WI38 (cell line): ENCODE results near the gene MED19.
"Not testable (repeated sequence)": the region's sequence is repeated elsewhere in the genome, so short reads cannot be mapped to it uniquely, and the experiment has no call there.

Experiments
- H3K4me3 ChIP-seq: 2 replicates; pipeline ENCODE4 v1.5.1; 2011; ENCODE audit warnings: low read depth, mild to moderate bottlenecking, control low read depth, low read length
- TF ChIP-seq, protein P1 (sequence below): IDR thresholded peaks from 2 replicates; pipeline ENCODE4 v1.5.1; 2012; ENCODE audit warnings: low read depth, mild to moderate bottlenecking, control low read depth, low read length

MED19 gene

DNA sequence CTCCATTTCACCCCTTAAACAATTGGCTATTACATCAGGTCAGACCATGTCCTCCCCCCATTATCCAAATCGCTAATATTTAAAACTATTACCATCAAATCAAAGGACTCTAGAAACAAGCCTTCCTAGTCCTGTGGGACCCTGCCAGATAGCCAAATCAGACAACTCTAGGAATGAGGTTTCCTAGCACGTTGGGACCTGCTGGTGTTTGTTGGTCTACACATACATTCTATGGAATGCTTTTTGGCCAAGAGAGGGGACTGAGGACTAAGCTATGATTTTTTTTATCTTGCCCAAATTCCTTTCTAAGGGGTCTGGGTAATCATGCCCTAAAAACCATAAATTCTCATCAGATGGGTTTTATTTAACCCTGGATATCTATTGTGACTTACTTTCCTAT is 15.2 kb upstream of the MED19 start:
- no peak overlapping the region for H3K4me3 ChIP-seq
- TF ChIP-seq, protein P1, sequence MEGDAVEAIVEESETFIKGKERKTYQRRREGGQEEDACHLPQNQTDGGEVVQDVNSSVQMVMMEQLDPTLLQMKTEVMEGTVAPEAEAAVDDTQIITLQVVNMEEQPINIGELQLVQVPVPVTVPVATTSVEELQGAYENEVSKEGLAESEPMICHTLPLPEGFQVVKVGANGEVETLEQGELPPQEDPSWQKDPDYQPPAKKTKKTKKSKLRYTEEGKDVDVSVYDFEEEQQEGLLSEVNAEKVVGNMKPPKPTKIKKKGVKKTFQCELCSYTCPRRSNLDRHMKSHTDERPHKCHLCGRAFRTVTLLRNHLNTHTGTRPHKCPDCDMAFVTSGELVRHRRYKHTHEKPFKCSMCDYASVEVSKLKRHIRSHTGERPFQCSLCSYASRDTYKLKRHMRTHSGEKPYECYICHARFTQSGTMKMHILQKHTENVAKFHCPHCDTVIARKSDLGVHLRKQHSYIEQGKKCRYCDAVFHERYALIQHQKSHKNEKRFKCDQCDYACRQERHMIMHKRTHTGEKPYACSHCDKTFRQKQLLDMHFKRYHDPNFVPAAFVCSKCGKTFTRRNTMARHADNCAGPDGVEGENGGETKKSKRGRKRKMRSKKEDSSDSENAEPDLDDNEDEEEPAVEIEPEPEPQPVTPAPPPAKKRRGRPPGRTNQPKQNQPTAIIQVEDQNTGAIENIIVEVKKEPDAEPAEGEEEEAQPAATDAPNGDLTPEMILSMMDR = no peak

DNA sequence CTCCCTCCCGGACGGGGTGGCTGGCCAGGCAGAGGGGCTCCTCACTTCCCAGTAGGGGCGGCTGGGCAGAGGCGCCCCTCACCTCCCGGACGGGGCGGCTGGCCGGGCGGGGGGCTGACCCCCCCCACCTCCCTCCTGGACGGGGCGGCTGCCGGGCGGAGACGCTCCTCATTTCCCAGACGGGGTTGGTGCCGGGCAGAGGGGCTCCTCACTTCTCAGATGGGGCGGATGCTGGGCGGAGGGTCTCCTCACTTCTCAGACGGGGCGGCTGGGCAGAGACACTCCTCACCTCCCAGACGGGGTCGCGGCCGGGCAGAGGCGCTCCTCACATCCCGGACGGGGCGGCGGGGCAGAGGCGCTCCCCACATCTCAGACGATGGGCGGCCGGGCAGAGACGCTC is 4.7 kb upstream of the MED19 start:
- H3K4me3 ChIP-seq = not testable (repeated sequence)

DNA sequence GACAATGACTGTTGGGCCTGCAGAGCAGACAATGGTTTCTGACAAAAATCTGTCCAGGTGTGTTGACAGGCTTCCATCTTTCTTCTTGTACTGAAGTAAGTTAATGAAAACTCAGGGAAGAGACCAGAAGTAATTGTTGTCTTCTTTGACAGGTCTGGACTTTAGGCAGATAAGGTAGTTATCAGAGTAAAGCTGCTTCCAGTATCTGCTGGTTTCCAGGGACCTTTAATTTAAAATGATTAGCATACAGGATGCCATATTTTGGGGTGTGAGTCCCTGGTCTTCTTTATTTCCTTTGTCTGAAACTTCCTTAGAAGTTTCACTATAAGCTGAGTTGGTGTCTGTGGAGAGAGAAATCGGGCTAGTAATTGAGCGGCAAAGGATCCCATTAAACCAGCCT is 1.8 kb upstream of the MED19 start:
- TF ChIP-seq, protein P1 = no peak
- H3K4me3 ChIP-seq = peak overlapping the region; percentile 100

DNA sequence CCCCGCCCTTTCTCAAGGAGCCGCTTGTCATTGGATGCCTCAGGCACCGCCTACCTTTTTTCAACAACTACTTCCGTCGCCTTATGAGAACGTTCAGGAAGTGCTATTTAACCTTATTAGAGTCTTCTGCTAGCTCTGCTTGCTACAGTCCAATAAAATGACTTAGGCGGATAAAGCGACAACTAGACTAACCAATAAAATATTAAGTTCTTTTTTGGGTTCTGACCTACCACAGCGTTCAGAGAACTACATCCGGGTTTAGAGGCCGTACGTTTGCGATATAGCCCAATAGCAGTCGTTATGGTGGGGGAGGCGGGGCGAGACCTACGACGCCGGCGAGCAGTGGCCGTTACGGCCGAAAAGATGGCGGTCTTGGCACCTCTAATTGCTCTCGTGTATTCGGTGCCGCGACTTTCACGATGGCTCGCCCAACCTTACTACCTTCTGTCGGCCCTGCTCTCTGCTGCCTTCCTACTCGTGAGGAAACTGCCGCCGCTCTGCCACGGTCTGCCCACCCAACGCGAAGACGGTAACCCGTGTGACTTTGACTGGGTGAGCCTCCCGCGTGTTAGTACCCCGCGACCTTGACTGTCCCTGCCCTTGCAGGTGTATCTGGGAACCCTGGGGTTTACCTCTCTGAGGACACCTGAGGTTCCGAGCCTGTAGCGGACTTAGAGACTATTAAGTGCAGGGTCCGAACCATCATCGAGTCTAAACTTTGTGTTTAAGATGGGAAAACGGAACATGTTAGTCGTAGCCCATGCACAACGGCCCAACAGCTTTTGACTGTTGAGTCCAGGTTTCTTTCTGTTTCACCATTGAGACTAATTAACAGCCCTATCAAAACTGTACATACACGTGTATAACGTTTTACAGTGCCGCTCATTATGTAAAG is 488 bp upstream of the MED19 start, which contains the start of gene TMX2:
TMX2 (plus strand) TSS at position 338 of the 895 bp plus-strand sequence; CDS start at position 364, 26 bp downstream.
- peak within 1 kb of the TSS; percentile 100 for H3K4me3 ChIP-seq
- TF ChIP-seq, protein P1 = no peak

DNA sequence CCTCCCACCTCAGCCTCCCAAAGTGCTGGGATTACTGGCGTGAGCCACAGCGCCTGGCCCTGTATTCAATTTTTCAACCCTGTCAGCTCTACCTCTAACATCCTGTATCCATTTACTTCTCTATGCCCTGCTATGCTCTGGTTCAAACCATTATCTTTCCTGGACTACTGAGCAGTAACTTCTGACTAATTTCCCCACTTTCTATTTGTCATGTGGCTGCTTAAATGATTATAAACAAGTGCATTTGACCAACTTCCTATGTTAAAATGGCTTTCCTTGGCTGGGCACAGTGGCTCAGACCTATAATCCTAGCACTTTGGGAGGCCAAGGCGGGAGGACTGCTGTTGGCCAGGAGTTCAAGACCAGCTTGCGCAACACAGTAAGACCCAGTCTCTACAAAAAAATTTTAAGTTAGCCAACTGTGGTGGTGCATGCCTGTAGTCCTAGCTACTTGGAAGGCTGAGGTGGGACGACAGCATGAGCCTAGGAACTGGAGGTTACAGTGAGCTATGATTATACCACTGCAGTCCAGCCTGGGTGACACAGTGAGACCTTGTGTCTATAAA is 2.1 kb downstream of the MED19 start:
- H3K4me3 ChIP-seq = no peak overlapping the region
- TF ChIP-seq, protein P1 = no peak

DNA sequence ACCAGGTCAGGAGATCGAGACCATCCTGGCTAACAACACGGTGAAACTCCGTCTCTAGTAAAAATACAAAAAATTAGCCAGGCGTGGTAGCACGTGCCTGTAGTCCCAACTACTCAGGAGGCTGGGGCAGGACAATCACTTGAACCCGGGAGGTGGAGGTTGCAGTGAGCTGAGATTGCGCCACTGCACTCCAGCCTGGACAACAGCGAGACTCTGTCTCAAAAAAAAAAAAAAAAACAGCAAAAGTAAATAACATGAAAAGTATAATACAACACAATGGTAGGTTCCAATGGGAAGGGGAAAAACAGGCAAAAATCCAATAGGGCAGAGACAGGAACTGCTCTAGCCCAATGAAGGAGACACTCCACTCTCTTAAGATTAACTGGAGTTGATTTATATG is 6.6 kb downstream of the MED19 start:
- not testable (repeated sequence) for H3K4me3 ChIP-seq

DNA sequence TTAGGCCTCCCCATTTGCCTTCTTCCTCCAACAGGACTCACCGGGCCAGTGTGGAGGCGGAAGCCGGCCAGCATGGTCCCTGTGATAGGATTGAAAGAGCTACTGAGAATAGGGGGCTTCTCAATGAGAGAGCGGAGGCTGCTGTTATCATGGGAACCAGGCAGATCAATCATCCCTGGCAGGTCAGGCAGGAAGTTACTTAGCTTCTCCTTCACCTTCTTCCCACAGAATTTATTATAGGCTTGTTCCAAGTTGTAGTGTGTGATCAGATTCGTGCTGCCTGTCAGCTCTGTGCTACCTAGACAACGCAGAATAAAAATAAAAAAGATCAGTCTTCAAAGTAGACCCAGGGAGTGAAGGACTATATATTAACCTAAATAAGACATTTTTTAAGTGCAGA is 7.1 kb downstream of the MED19 start:
- H3K4me3 ChIP-seq = no peak overlapping the region
- TF ChIP-seq, protein P1 = no peak

DNA sequence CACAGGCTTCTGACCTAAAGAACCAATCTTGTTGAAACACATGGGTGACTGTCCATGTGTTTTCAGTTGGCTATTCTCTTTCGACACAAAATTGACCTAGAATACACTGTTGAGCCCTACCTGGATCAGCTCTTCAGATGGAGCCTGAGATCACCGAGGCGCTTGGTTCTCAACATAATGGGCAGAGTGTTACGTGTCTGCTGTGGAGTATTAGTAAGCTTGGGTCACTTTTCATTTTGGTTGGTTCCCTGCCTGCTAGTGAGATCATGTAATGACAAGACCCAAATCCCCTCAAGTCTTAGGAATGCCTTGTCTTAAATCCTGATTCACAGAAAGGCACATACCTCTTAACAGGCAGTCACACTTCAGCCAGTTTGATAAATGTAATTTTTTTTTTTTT is 8.7 kb downstream of the MED19 start:
- no peak overlapping the region for H3K4me3 ChIP-seq
- TF ChIP-seq, protein P1 = no peak
